ENCODE data around the gene TSPAN17.
A peak's percentile ranks its signal among the peaks of the same experiment; 100 is the strongest.

The TSPAN17 gene

GRCh38 chr5:176643491-176644219, 3.6 kb upstream of the TSPAN17 start:
- DNase-seq: no peak

- DNase-seq: no peak
Measured at GRCh38 chr5:176644294-176644693, 3.0 kb upstream of the TSPAN17 start.

- DNase-seq: no peak
Measured at GRCh38 chr5:176644878-176645670, 2.2 kb upstream of the TSPAN17 start.

GRCh38 chr5:176646049-176646706, 1.1 kb upstream of the TSPAN17 start:
- DNase-seq: no peak

- no peak for DNase-seq
Measured at GRCh38 chr5:176646707-176647029, 616 bp upstream of the TSPAN17 start.

- no peak for DNase-seq
Measured at GRCh38 chr5:176647843-176648473, 674 bp downstream of the TSPAN17 start.

- peak in 1 of 2 experiments; percentile 28 for DNase-seq
Measured at GRCh38 chr5:176648474-176649194, 1.4 kb downstream of the TSPAN17 start.

GRCh38 chr5:176650354-176650884, 3.1 kb downstream of the TSPAN17 start:
- no peak for DNase-seq

- DNase-seq: no peak
Measured at GRCh38 chr5:176651472-176651980, 4.2 kb downstream of the TSPAN17 start.

- DNase-seq: no peak
Measured at GRCh38 chr5:176652136-176652535, 4.9 kb downstream of the TSPAN17 start.

GRCh38 chr5:176653401-176654385, 6.4 kb downstream of the TSPAN17 start:
- peak; percentile 86 to 90 for DNase-seq

GRCh38 chr5:176654856-176655255, 7.6 kb downstream of the TSPAN17 start:
- DNase-seq: peak in 1 of 2 experiments; percentile 23

GRCh38 chr5:176656467-176656990, 9.2 kb downstream of the TSPAN17 start:
- no peak for DNase-seq

- peak; percentile 61 to 65 for DNase-seq
Measured at GRCh38 chr5:176658007-176658599, 10.8 kb downstream of the TSPAN17 start.

GRCh38 chr5:176658817-176659511, 11.7 kb downstream of the TSPAN17 start:
- no peak for DNase-seq

- DNase-seq: no peak
Measured at GRCh38 chr5:176659512-176659839, 12.2 kb downstream of the TSPAN17 start.

- DNase-seq: no peak
Measured at GRCh38 chr5:176659860-176660461, 12.7 kb downstream of the TSPAN17 start.

GRCh38 chr5:176660530-176660859, 13.2 kb downstream of the TSPAN17 start:
- DNase-seq: no peak
